HG03460 (cell line): ENCODE measurements around the gene GALK1.
"Not testable (repeated sequence)": the region's sequence is repeated elsewhere in the genome, so short reads cannot be mapped to it uniquely, and the experiment has no call there.

Experiments
- ATAC-seq: cut with Tn5 transposase; IDR thresholded peaks from one replicate; pipeline ENCODE4 v1.9.1; 2021; ENCODE audit not compliant: unreplicated experiment

Gene GALK1

DNA sequence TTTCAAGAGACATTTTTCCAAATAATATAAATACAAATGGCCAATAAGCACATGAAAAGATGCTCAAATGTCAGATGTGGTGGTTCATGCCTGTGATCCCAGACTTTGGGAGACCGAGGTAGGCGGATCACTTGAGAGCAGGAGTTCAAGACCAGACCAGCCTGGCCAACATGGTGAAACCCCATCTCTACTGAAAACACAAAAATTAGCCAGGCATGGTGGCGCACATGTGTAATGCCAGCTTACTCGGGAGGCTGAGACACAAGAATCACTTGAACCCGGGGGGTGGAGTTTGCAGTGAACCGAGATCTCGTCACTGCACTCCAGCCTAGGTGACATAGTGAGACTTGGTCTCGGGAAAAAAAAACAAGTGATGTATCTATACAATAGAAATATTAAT lies 2.9 kb upstream of the GALK1 start:
- no peak for ATAC-seq

DNA sequence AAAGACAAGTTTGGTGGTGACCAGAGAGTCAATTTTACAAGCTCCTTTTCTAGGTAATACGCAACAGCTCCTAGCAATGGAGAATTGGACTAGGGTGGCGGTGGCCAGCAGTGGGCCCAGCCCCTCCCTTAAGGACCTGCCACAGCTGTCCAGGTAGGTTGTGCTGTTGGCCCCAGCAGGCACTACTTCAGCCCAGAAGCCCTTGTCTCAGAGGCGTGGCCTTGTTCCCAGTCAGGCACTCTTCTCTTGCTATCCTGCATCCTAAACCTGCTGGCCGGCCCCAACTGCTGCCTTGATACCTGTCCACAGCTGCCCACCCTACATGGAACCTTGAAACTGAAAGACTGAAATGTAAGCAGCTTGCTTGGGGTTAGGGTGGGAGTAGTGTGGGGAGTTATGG lies 989 bp upstream of the GALK1 start:
- no peak for ATAC-seq

GRCh38 chr17:75764417-75764710 lies 628 bp downstream of the GALK1 start:
- ATAC-seq: no peak

DNA sequence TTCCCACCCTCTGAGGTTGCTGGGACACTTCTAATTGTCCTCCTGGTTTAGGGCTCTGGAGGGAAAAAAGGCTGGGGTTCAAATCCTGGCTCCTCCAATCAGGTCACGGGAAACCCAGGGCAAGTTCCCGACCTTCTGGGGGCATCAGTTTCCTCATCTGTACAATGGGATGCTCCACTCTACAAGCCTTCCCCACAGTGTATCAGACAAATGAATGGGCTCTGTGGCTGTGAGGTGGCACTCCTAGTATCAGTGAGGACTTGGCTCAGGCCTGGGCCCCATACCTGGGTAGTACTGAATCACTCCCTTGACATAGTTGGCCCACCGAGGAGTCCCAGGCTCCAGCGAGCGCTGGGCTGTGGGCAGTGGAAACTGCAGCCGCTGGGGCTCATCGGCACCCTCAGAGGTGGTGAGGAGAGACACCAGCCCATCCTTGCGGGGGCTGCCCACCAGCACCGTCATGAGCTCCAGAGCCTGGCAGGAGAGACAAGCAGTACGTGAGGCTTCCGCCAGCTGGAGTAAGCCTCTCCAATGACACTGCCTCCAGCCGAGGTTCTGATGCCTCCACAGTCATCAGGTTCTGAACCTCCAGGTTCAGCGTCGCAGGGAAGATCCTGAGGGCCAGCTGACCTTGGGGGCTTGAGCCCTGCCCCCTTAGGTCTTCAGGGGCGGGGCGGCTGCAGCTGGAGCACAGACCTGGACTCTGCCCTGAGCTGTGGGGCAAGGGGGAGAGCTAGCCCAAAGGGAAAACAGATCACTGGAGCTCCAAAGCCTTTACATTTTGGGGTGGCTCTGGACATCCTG lies 1.2 kb downstream of the GALK1 start:
- no peak for ATAC-seq

DNA sequence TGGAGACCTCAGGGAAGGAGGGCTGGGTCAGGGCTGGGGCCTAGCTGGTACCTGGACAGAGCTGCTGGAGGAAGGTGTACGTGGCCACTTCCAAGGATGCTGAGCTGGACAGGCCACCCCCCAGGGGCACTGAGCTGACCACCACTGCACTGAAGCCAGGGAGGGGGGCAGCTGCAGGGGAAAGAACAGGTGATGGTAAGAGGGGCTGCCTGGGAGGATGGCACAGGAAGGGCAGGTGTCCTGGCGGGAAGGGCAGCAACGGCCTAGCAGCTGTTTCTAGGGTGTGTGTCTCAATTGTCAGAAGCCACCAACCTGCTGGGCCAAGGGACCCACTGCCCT lies 1.8 kb downstream of the GALK1 start:
- ATAC-seq: no peak

DNA sequence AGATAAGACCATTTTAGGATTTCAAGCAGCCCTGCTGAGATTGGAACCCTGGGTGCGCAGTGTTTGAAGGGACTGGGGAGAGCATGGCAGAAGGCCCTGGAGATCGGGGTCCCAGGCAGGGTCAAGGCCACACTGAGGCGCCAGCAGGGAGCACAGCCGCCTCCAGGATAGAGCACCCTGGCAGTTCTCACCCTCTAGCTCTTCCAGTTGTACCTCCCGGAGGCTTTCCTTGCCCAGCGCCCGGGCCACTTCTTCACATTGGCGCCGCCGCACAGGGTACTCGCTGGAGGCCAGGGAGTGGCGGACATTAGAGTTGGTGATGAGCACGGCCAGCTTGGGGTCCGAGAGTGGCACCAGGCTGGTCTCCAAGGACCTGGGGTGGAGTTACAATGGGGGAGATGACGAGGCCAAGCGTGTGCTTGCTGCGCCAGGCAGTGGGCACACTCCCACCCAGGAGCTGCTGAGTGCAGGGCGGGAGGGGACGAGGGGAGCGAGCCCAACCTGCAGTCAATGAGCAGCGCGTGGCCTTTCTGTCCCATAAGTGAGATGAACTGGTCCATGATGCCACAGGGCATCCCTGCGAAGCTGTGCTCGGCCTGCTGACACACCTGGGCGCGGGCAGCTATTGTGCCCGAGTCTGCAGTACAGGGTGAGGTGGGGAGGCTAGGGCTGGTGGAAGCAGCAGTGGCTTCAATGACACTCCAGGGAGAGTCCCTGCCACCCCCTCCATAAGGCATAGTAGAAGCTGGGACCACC lies 2.3 kb downstream of the GALK1 start:
- no peak for ATAC-seq

DNA sequence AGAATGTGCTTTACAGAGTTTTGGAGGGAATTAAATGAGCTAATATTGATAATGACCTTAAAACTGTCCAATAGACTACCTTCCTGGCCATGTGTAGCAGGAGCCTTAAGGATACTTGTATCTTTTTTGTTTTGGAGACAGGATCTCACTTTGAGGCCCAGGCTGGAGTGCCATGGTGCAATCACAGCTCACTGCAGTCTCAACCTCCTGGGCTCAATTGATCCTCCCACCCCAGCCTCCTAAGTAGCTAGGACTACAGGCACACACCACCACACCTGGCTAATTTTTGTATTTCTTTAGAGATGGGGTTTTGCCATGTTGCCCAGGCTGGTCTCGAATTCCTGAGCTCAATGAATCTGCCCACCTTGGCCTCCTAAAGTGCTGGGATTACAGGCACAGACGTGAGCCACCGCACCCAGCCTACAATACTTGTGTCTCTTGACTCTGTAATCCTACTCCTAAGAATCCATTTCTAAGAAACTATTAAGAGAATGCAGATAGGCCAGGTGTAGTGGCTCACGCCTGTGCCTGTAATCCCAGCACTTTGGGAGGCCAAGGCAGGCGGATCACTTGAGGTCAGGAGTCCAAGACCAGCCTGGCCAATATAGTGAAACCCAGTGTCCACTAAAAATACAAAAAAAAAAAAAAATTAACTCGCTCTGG lies 4.9 kb downstream of the GALK1 start:
- ATAC-seq: not testable (repeated sequence)

DNA sequence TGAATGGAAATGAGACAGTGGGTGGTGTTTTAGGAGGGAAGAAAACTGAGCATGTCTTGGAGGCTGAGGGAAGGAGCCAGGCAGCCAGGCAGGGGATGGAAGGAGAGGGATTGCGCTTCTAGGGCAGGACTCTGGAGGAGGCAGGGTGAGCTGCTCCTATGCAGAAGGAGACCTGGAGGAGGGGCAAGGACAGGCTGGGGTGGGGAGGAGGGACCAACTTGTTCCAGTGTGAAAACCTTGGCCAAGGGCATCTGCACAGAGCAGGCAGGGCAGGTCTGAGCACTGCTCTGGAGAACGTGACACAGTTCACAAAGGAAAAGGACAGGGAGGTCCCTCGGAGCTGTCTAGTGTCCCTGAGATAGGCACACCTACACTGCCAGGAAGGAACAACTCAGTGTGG lies 5.5 kb downstream of the GALK1 start:
- no peak for ATAC-seq

GRCh38 chr17:75758131-75758905 lies 6.7 kb downstream of the GALK1 start:
- ATAC-seq: no peak

GRCh38 chr17:75757086-75757681 lies 7.8 kb downstream of the GALK1 start:
- ATAC-seq: no peak

- no peak for ATAC-seq
Measured at GRCh38 chr17:75756451-75757085, 8.4 kb downstream of the GALK1 start.

- ATAC-seq: no peak
Measured at GRCh38 chr17:75755990-75756389, 9.0 kb downstream of the GALK1 start.

- ATAC-seq: no peak
Measured at GRCh38 chr17:75755205-75755901, 9.6 kb downstream of the GALK1 start.

DNA sequence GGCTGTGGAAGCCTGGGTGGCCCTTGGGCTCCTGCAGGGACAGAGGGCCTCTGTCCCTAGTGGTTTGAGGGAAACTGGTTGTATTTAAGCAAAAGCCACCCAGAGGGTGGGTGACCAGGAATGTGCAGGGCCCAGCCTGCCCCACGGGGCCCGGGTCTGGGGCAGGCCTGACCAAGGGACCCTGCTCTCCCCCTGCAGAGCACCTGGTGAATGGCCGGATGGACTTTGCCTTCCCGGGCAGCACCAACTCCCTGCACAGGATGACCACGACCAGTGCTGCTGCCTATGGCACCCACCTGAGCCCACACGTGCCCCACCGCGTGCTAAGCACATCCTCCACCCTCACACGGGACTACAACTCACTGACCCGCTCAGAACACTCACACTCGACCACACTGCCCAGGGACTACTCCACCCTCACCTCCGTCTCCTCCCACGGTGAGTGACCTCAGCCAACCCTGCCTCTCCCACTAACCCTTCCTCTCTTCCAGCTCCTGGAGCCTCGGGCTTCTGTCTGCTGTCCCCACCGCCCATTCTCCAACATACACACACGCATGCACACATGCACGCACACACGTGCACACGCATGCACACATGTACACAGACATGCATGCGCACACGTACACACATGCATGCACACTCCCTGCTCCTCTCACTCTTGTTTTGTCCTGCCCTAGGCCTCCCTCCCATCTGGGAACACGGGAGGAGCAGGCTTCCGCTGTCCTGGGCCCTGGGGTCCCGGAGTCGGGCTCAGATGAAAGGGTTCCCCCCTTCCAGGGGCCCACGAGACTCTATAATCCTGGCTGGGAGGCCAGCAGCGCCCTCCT lies 10.4 kb downstream of the GALK1 start:
- no peak for ATAC-seq

DNA sequence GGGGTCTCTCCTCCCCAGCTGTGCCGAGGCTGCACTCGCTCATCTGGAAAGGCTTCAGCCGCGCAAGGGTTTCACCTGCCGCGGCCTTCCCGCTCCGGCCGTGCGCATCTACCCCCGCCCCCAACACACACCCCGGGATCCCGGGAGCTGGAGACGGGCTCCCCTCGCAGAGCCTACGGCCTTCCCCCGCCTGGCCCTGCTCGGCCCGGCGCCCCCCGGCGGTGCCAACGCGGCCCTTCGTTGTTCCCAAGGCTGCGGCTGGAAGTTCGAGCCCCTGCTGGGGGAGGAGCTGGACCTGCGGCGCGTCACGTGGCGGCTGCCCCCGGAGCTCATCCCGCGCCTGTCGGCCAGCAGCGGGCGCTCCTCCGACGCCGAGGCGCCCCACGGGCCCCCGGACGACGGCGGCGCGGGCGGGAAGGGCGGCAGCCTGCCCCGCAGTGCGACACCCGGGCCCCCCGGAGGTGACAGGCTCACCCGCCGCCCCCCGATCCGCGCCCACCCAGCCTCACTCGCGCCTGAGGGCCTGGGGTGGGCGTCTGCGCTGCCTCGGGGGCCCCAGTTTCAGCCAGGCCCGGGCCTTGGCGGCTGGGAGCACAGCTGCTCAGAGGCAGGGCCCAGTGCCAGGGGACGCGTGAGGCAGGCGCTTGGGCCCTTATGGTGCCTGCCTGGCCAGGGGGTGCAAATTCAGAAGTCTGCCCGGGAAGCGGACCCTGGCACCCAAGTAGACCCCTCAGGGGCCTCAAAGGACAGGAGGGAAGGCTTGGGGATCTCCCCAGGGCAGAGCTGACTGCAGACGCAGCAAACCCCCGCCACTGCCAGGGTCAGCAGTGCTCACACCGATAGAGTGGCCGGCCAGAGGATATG lies 11.2 kb downstream of the GALK1 start:
- ATAC-seq: no peak

GRCh38 chr17:75752802-75753513 lies 12.0 kb downstream of the GALK1 start:
- ATAC-seq: no peak

GRCh38 chr17:75752405-75752709 lies 12.6 kb downstream of the GALK1 start:
- no peak for ATAC-seq
